HG02798 (cell line): ENCODE data around the gene PTTG1IP.
"Not testable (repeated sequence)": the region's sequence is repeated elsewhere in the genome, so short reads cannot be mapped to it uniquely, and the experiment has no call there.

Source experiments
- ATAC-seq: cut with Tn5 transposase; IDR thresholded peaks from one replicate; pipeline ENCODE4 v1.9.1; 2021; ENCODE audit warnings: mild to moderate bottlenecking; ENCODE audit not compliant: unreplicated experiment, poor library complexity

Gene PTTG1IP, protein sequence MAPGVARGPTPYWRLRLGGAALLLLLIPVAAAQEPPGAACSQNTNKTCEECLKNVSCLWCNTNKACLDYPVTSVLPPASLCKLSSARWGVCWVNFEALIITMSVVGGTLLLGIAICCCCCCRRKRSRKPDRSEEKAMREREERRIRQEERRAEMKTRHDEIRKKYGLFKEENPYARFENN

GRCh38 chr21:44873356-44874239, at the start of gene PTTG1IP:
Gene PTTG1IP (minus strand): TSS chr21:44873690. CDS start chr21:44873616, 74 bp downstream.
- ATAC-seq = peak; percentile 86

GRCh38 chr21:44921928-44922327, 48.4 kb upstream of the PTTG1IP start:
- ATAC-seq = no peak

DNA sequence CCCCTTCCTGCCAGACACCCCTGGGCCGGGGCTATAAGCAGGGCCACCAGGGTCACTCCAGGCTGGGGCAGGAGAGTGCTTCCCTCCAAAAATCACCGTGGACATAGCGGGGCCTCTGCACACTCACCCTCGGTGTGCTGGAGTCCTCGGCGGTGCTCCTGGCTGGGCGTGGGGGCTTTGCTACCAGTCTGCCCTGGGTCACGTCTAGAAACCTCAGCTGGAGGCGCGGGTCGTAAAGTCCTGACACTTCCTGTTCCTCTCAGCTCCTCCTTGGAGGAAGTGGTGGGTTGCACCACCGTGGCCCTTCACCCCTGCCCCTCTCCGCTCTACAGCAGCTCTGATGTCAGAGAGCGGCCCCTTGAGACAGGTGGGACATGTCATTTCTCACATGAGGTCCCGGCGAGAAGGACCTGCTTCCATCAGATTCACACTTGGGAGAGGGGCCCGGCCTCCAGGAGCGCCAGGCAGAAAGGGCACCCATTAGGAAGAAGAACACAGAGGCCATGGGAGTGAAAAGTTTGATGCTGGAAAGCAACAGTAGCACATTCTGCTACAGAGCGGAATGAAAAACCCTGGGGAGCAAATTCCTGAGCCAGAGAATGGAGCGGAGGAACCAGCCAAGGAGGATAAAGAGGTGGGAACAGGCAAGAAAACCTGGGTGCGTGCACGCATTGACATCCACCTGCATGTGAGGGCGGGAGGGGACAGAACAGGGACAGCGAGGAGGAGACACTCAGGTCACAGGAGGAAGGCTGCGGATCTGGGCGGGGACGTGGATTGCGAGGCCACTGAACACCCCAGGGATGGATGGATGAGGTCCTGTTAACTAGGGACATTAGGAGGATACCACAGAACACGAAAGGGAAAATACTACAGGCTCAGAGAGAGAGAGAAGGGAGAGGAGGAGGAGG, 47.5 kb upstream of the PTTG1IP start, which contains the start of gene ITGB2:
Gene ITGB2 (minus strand): TSS at position 206 of the 911 bp plus-strand sequence. CDS start 10,117 bp downstream, outside the sequence.
- ATAC-seq = peak; percentile 60

GRCh38 chr21:44919913-44920693, 46.6 kb upstream of the PTTG1IP start:
- ATAC-seq = peak; percentile 8

DNA sequence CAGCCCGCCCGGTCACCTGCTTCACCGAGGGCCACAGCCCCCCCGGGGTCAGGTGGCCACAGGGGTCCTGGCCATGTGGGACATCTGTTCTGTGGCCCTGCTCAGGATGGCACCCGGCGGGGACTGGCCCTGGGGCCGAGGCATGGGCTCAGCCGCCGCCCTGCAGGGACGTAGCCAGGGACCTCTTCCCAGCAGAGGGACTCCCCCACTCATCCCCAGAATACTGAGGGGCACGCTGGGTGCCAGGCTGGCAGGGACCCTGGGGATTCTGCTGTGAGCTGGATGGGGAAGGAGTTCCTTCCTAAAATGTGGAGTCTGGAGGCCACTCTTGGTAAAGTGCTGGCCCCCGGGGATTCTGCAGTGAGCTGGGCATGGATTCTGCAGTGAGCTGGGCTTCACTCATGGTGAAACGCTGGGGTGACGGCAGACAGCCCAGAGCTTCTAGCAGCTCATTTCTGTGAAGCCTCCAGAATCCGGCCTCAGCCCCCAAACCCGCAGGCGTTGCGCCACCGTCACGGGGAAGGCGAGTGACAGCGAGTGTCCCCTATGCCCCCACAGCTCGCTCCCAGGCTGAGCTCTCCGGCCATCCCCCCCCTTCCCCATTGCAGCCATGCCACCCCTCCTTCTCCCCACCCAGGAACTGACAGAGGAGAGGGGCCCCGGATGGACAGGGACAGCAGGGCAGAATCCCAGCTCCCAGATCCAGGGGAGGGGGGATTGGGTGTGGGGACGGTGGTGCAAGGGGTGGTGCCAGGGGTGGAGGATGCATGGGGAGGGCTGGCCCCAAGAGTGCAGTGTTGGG, 45.8 kb upstream of the PTTG1IP start:
- no peak for ATAC-seq

DNA sequence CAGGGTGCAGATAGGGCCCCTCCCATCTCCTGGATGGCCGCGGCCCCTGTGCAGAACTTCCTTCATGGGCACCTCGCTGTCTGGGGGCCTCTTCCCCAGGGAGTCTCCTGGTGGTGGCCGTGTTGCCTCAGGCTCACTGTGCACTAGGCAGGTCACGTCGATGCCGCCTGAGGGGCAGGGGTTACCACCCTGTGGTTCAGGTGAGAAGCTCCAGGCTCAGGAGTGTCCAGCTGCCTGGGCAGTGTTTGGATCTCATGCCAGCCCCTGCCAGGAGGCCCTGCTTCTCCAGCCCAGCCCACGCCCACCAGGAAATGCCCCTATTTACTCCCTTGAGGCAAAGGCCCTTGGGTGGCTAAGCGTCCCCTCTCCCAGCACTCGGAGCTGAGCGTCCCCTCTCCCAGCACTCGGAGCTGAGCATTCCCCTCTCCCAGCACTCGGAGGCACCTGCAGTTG, 45.1 kb upstream of the PTTG1IP start:
- no peak for ATAC-seq

- ATAC-seq = no peak
These were observed 44.6 kb upstream of the PTTG1IP start for GRCh38 chr21:44918107-44918470.

DNA sequence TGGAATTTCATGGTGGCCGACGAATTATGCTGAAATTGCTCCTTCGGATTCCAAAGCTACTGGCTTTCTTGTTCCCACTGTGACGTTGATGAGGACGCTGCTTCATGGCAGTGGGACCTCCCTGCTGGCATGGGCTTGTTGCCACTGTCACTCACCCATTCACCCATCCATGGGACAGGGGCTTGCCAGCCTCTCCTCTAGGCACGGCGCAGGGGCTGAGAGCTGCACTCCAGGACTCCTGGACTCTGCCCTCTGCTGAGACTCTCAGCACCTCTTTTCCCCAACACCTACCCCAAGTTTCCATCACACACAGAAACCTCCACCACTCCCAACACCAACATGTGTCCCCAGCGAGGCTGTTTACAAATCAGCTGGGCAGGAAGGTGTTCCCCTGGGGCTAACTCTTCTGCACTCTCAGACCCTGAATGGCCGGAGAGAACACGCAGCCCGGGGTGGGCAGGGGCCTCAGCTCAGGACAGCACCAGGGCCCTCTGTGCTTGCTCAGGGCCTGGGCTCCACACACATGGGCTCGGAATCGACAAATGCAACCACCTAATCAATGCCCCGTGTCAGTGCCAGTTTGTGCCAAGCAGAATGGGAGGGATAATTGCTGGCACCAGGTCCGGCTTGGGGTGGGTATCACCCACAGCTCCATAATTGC, 44.1 kb upstream of the PTTG1IP start:
- ATAC-seq = no peak

GRCh38 chr21:44916965-44917364, 43.5 kb upstream of the PTTG1IP start:
- no peak for ATAC-seq

- ATAC-seq = peak; percentile 49
These were observed 40.8 kb upstream of the PTTG1IP start for GRCh38 chr21:44914176-44914874.

DNA sequence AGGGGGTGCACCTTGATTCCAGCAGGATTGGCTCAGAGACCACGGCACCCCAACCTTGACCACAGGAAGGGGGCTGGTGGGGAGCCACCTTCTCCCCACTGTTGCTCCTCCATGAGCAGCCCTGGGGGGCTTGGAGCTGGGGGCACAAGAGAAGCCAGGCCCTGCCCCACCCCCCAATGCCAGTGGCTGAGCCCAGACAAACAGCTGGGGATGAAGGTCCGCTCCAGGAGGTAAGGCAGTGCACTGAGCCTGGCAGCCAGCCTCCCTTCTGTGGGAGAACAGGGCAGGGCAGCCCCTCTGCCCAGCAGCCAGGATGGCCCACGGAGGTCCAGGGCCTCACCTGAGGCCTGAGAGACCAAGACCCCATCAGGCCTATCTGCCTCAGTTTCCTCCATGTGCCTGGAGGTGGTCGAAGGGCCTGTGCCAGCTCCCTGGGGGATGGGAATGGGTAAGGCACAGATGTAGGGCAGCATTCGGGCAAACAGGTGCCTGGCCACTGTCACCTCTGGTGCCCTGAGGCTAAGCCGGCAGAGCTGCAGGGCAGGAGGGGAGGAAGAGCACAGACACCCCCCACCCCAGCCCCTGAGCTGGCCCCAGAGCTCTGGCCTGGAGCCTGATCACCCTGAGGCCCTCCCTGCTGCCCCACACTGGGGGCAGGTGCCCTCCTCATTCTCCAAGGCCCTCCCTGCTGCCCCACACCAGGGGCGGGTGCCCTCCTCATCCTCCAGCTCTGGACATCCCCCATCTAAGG, 40.1 kb upstream of the PTTG1IP start:
- no peak for ATAC-seq

GRCh38 chr21:44912506-44913412, 39.3 kb upstream of the PTTG1IP start:
- not testable (repeated sequence) for ATAC-seq

DNA sequence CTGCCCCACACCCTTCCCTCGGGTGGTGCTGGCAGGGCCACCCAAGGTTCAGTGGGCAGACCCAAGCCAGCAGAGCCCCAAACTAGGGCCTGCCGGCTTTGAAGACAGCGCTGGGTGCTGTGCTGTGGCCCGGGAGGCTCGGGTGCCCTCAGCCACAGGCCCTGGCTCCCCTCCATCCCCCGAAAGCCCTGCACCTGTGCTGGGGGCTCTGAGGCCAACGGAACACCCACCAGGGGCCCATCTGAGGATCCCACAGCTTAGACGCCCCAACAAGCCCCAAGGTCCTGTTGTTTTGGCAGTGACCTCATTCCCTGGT, 38.6 kb upstream of the PTTG1IP start:
- no peak for ATAC-seq

GRCh38 chr21:44911384-44912157, 38.1 kb upstream of the PTTG1IP start:
- no peak for ATAC-seq

- ATAC-seq = no peak
These were observed 37.5 kb upstream of the PTTG1IP start for GRCh38 chr21:44911068-44911383.
